Embryonic facial prominence (tissue), 1 donor: ENCODE results near the gene CPXM2.
"Not testable (repeated sequence)": the region's sequence is repeated elsewhere in the genome, so short reads cannot be mapped to it uniquely, and the experiment has no call there.

ENCODE experiments used
- DNase-seq: peaks from one replicate; pipeline ENCODE4 v3.0.0-alpha.2; 2016; ENCODE audit errors: extremely low spot score

CPXM2 gene

GRCh38 chr10:123746061-123746460, 145.5 kb downstream of the CPXM2 start:
- no peak for DNase-seq

GRCh38 chr10:123744224-123744536, 147.4 kb downstream of the CPXM2 start:
- DNase-seq = no peak

GRCh38 chr10:123743441-123744223, 148.0 kb downstream of the CPXM2 start:
- no peak for DNase-seq

- DNase-seq = no peak
Measured at GRCh38 chr10:123742751-123743440, 148.7 kb downstream of the CPXM2 start.

- no peak for DNase-seq
Measured at GRCh38 chr10:123741711-123742110, 149.9 kb downstream of the CPXM2 start.

- no peak for DNase-seq
Measured at GRCh38 chr10:123741146-123741545, 150.5 kb downstream of the CPXM2 start.

GRCh38 chr10:123736917-123737316, 154.7 kb downstream of the CPXM2 start:
- not testable (repeated sequence) for DNase-seq

- no peak for DNase-seq
Measured at GRCh38 chr10:123729523-123729922, 162.1 kb downstream of the CPXM2 start.

- no peak for DNase-seq
Measured at GRCh38 chr10:123726836-123727235, 164.8 kb downstream of the CPXM2 start.

GRCh38 chr10:123726381-123726780, 165.2 kb downstream of the CPXM2 start:
- no peak for DNase-seq

- no peak for DNase-seq
Measured at GRCh38 chr10:123724747-123725146, 166.9 kb downstream of the CPXM2 start.

GRCh38 chr10:123722351-123722750, 169.3 kb downstream of the CPXM2 start:
- no peak for DNase-seq

GRCh38 chr10:123721441-123722049, 170.1 kb downstream of the CPXM2 start:
- DNase-seq = no peak

GRCh38 chr10:123720536-123720935, 171.1 kb downstream of the CPXM2 start:
- no peak for DNase-seq

- DNase-seq = no peak
Measured at GRCh38 chr10:123718544-123719060, 173.0 kb downstream of the CPXM2 start.

- no peak for DNase-seq
Measured at GRCh38 chr10:123717336-123717735, 174.3 kb downstream of the CPXM2 start.

GRCh38 chr10:123715546-123715945, 176.1 kb downstream of the CPXM2 start:
- DNase-seq = no peak

GRCh38 chr10:123706236-123706635, 185.4 kb downstream of the CPXM2 start:
- no peak for DNase-seq

GRCh38 chr10:123704812-123705211, 186.8 kb downstream of the CPXM2 start:
- no peak for DNase-seq

- DNase-seq = no peak
Measured at GRCh38 chr10:123704076-123704475, 187.5 kb downstream of the CPXM2 start.

- DNase-seq = no peak
Measured at GRCh38 chr10:123703195-123703790, 188.3 kb downstream of the CPXM2 start.
